ENCODE measurements around the gene PZP.
"Not testable (repeated sequence)": the region's sequence is repeated elsewhere in the genome, so short reads cannot be mapped to it uniquely, and the experiment has no call there.

Gene PZP

GRCh38 chr12:9208229-9208628 is at the start of gene PZP:
TSS of gene PZP (minus strand) at chr12:9208395. CDS start at chr12:9208341, 54 bp downstream.
- H3K9me3 ChIP-seq (ENCODE audit: control insufficient read depth, low read length) = no peaks in the 10 kb centered on the region
- no peaks in the 10 kb centered on the region for H3K79me2 ChIP-seq
- no peak within 1 kb of the TSS for H3K27ac ChIP-seq
- no peaks in the 10 kb centered on the region for H3K4me1 ChIP-seq
- no peak within 1 kb of the TSS for H3K4me2 ChIP-seq (ENCODE audit: low read length)
- TF ChIP-seq CTCF (IDR thresholded peaks at IDR 0.05) = no peak
- no peak within 1 kb of the TSS for H3K4me3 ChIP-seq (ENCODE audit: low read depth, low read length)
- H2AFZ ChIP-seq = no peak within 1 kb of the TSS
- no peak within 1 kb of the TSS for H3K9ac ChIP-seq
- H3K36me3 ChIP-seq (ENCODE audit: control insufficient read depth, insufficient read depth, low read length) = no peaks in the 10 kb centered on the region
- H3K27me3 ChIP-seq (ENCODE audit: control insufficient read depth, insufficient read depth, low read length) = no peaks in the 10 kb centered on the region

GRCh38 chr12:9256758-9257405 is 48.7 kb upstream of the PZP start:
- H3K4me1 ChIP-seq = no peaks in the 10 kb centered on the region
- no peak overlapping the region for H3K9ac ChIP-seq
- H2AFZ ChIP-seq = no peak overlapping the region
- H3K27me3 ChIP-seq (ENCODE audit: control insufficient read depth, insufficient read depth, low read length) = no peaks in the 10 kb centered on the region
- H3K4me3 ChIP-seq (ENCODE audit: low read depth, low read length) = no peak overlapping the region
- H3K4me2 ChIP-seq (ENCODE audit: low read length) = no peak overlapping the region
- H3K9me3 ChIP-seq (ENCODE audit: control insufficient read depth, low read length) = no peaks in the 10 kb centered on the region
- H3K27ac ChIP-seq = no peak overlapping the region
- H3K36me3 ChIP-seq (ENCODE audit: control insufficient read depth, insufficient read depth, low read length) = no peaks in the 10 kb centered on the region
- no peak for TF ChIP-seq CTCF (IDR thresholded peaks at IDR 0.05)
- no peaks in the 10 kb centered on the region for H3K79me2 ChIP-seq

DNA sequence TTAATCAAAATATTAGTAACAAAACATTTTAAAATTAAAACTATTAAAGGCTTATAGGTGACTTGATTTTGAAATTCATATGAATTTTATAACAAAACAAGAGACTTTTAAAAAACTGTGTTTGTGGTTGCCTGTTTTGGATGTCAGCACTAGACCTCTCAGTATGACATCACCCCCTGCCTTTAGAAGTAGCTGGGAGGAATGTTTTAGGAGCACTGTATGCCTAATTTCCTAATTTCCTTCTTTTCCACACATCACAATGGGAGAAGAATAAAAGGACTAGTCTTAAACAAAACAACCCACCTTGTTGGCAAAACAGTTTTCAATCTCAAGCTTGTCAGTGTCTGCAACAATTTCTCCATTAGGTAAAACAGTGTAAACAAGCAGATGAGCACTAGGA is 48.1 kb upstream of the PZP start:
- Histone ChIP-seq H3K27me3 (ENCODE audit: control insufficient read depth, insufficient read depth, low read length) (no peaks in the 10 kb centered on the region), H2AFZ (no peak overlapping the region), H3K36me3 (ENCODE audit: control insufficient read depth, insufficient read depth, low read length) (no peaks in the 10 kb centered on the region), H3K4me3 (ENCODE audit: low read depth, low read length) (no peak overlapping the region), H3K9me3 (ENCODE audit: control insufficient read depth, low read length) (no peaks in the 10 kb centered on the region), H3K4me2 (ENCODE audit: low read length) (no peak overlapping the region), H3K9ac (no peak overlapping the region), H3K27ac (no peak overlapping the region), H3K79me2 (no peaks in the 10 kb centered on the region), H3K4me1 (no peaks in the 10 kb centered on the region)
- no peak for TF ChIP-seq CTCF (IDR thresholded peaks at IDR 0.05)

DNA sequence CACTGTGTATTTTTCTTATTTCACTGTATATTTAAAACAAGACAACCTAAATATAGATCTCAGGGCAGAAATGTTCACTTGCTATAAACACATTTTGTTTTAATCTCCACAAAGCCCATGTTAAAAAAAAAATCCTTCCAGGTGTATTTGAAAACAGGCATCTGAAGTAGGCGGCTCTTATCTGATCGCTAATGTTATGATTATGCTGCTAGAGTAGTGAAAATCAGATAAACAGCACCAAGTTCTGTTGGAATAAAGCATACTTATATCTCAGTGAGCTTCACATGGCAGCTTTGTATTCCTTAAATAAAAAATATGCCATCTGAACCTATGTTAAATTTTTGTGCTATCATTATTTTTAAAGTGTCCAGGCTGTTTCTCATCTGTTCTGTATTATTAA is 47.6 kb upstream of the PZP start:
- no peak for TF ChIP-seq CTCF (IDR thresholded peaks at IDR 0.05)
- H3K9me3 ChIP-seq (ENCODE audit: control insufficient read depth, low read length) = no peaks in the 10 kb centered on the region
- H3K27ac ChIP-seq = no peak overlapping the region

DNA sequence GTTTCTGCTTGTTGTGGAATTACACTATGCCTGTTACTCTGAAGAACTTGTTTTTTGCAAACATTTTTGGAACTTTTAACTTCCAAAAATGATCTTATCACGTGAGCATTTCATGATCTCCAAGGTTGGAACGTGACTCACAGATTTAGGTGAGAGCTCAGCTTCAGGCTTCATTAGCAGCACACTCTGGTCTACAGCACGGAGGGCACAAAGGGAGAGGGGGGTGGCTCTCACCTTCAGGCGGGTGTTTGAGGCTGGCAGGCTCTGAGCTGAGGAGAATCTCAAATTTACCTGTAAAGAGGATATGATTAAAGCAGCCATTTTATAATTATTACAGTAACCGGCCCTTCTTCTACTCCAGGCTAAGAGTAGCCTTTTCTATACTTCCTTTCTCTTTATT is 45.3 kb upstream of the PZP start:
- H3K9me3 ChIP-seq (ENCODE audit: control insufficient read depth, low read length) = no peaks in the 10 kb centered on the region
- H3K27me3 ChIP-seq (ENCODE audit: control insufficient read depth, insufficient read depth, low read length) = no peaks in the 10 kb centered on the region
- H3K4me2 ChIP-seq (ENCODE audit: low read length) = peak overlapping the region; percentile 41
- H3K36me3 ChIP-seq (ENCODE audit: control insufficient read depth, insufficient read depth, low read length) = no peaks in the 10 kb centered on the region
- H3K79me2 ChIP-seq = no peaks in the 10 kb centered on the region
- H3K9ac ChIP-seq = no peak overlapping the region
- TF ChIP-seq CTCF (IDR thresholded peaks at IDR 0.05) = no peak
- no peak overlapping the region for H3K4me3 ChIP-seq (ENCODE audit: low read depth, low read length)
- H2AFZ ChIP-seq = no peak overlapping the region
- H3K27ac ChIP-seq = no peak overlapping the region
- H3K4me1 ChIP-seq = no peaks in the 10 kb centered on the region

More for the DNA sequence above, 47.6 kb upstream of the PZP start:
- Histone ChIP-seq H3K27me3 (ENCODE audit: control insufficient read depth, insufficient read depth, low read length) (no peaks in the 10 kb centered on the region), H3K4me1 (no peaks in the 10 kb centered on the region), H3K9ac (no peak overlapping the region), H3K79me2 (no peaks in the 10 kb centered on the region), H2AFZ (no peak overlapping the region), H3K36me3 (ENCODE audit: control insufficient read depth, insufficient read depth, low read length) (no peaks in the 10 kb centered on the region), H3K4me3 (ENCODE audit: low read depth, low read length) (no peak overlapping the region), H3K4me2 (ENCODE audit: low read length) (peak overlapping the region; percentile 34)

DNA sequence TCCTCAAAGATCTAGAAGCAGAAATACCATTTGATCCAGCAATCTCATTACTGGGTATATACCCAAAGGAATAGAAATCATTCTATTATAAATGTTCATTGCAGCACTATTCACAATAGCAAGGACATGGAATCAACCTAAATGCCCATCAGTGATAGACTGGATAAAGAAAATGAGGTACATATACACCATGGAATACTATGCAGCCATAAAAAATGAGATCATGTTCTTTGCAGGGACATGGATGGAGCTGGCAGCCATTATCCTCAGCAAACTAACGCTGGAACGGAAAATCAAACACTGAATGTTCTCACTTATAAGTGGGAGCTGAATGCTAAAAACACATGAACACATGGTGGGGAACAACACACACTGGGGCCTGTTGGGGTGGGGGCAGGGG is 44.6 kb upstream of the PZP start:
- not testable (repeated sequence) for H3K4me1 ChIP-seq; H3K9ac ChIP-seq; H3K9me3 ChIP-seq (ENCODE audit: control insufficient read depth, low read length); H2AFZ ChIP-seq; H3K4me3 ChIP-seq (ENCODE audit: low read depth, low read length); H3K79me2 ChIP-seq; H3K27ac ChIP-seq; H3K27me3 ChIP-seq (ENCODE audit: control insufficient read depth, insufficient read depth, low read length); H3K36me3 ChIP-seq (ENCODE audit: control insufficient read depth, insufficient read depth, low read length); H3K4me2 ChIP-seq (ENCODE audit: low read length)

Data from parathyroid adenoma (tissue), 2 donors.